CD4-positive, alpha-beta T cell (primary cell): ENCODE measurements around the gene PARP1. TPM values are rescaled to one million over a fixed set of nuclear protein-coding genes. Genes with fewer than 3 reads are reported as not detected.

Source experiments
- ATAC-seq: fragments of 200-7000 bp; cut with Tn5 transposase; one replicate; pipeline ENCODE4 v1.10.0; 2022; ENCODE audit warnings: mild to moderate bottlenecking; ENCODE audit not compliant: poor library complexity
- CTCF ChIA-PET: fragments of 350-600 bp; sonication (Branson Sonifier 250); formaldehyde crosslinking; loops from one replicate; lab custom pipeline; 2021; ENCODE audit warnings: antibody characterized with exemption, inconsistent platforms; lab: Charles Lee
- POLR2A ChIA-PET: fragments of 350-600 bp; sonication (Branson Sonifier 250); formaldehyde crosslinking; loops from one replicate; lab custom pipeline; 2021; ENCODE audit warnings: antibody characterized with exemption, inconsistent platforms; lab: Charles Lee
- DNase-seq, 14 experiments: peaks; one replicate each; pipeline ENCODE4 v3.0.0-alpha.2; 2013 to 2020; ENCODE audit warnings: mixed read lengths in 2 of 14
- H3K27ac ChIP-seq, 2 donors: one replicate each; pipeline versions ENCODE4 v1.5.1 to v1.7.0; 2013; ENCODE audit warnings: low read length in 2 of 2, low read depth in 1 of 2, mild to moderate bottlenecking in 1 of 2
- H3K27me3 ChIP-seq, 2 experiments: 1 replicate in 1 of 2; 2 replicates in 1 of 2; pipeline versions ENCODE4 v1.6.1 to v1.7.0; 2013; ENCODE audit warnings: low read length in 2 of 2, control low read depth in 1 of 2, mild to moderate bottlenecking in 1 of 2, moderate library complexity in 1 of 2; ENCODE audit not compliant: insufficient read depth in 2 of 2, control insufficient read depth in 1 of 2
- H3K36me3 ChIP-seq: one replicate; pipeline ENCODE4 v1.6.1; 2013; ENCODE audit warnings: low read length, control low read depth; ENCODE audit not compliant: insufficient read depth
- H3K4me1 ChIP-seq: one replicate; pipeline ENCODE4 v1.6.1; 2013; ENCODE audit warnings: low read length, control low read depth; ENCODE audit not compliant: insufficient read depth
- H3K4me3 ChIP-seq: one replicate; pipeline ENCODE4 v1.5.1; 2013; ENCODE audit warnings: mild to moderate bottlenecking, low read length, moderate library complexity
- H3K9me3 ChIP-seq, 2 experiments: 1 replicate in 1 of 2; 2 replicates in 1 of 2; pipeline versions ENCODE4 v1.6.1 to v1.7.0; 2013; ENCODE audit warnings: low read length in 2 of 2, mild to moderate bottlenecking in 2 of 2, control low read depth in 1 of 2, moderate library complexity in 1 of 2; ENCODE audit not compliant: control insufficient read depth in 1 of 2, insufficient read depth in 1 of 2
- H3K27ac Mint-ChIP-seq: one replicate; pipeline ENCODE4 v1.8.0; 2020; ENCODE audit warnings: mixed read lengths
- H3K27me3 Mint-ChIP-seq: one replicate; pipeline ENCODE4 v1.8.0; 2021; ENCODE audit warnings: mixed read lengths
- H3K36me3 Mint-ChIP-seq: one replicate; pipeline ENCODE4 v1.8.0; 2021; ENCODE audit warnings: low read depth, mixed read lengths
- H3K4me1 Mint-ChIP-seq: one replicate; pipeline ENCODE4 v1.8.0; 2021; ENCODE audit warnings: low read depth, mixed read lengths
- H3K4me3 Mint-ChIP-seq: one replicate; pipeline ENCODE4 v1.8.0; 2020; ENCODE audit warnings: mild to moderate bottlenecking, mixed read lengths
- H3K9me3 Mint-ChIP-seq: one replicate; pipeline ENCODE4 v1.8.0; 2020; ENCODE audit warnings: mixed read lengths
- intact Hi-C, 2 experiments: fragments of 100-400 bp; cut with DNase I in 1 of 2; cut with micrococcal nuclease in 1 of 2; formaldehyde crosslinking; loops; one replicate each; pipeline versions ENCODE4 v1.15.1 to v1.9.0; 2023 to 2025; cut with DNase I, micrococcal nuclease
- total RNA-seq, 174 experiments: library from RNA in 2 of 174; stranded (reverse) in 2 of 174; gene quantifications; one replicate each; pipeline ENCODE4 v1.2.3 and lab custom pipeline; 2021 to 2026
- TF ChIP-seq, protein P1 (sequence below): fragments of 200-600 bp; IDR thresholded peaks from one replicate; pipeline ENCODE4 v1.8.0; 2022; ENCODE audit warnings: antibody characterized with exemption, mild to moderate bottlenecking

The PARP1 gene
- total RNA-seq, 2 experiments from 2014 or later: 59.3 to 63.6 TPM

GRCh38 chr1:226355016-226355415, 52.9 kb downstream of the PARP1 start:
- Mint-ChIP-seq H3K27ac (no peak overlapping the region), H3K36me3 (peaks cover 40% of the 10 kb centered on the region), H3K4me1 (no peaks in the 10 kb centered on the region), H3K4me3 (no peak overlapping the region), H3K9me3 (no peaks in the 10 kb centered on the region), H3K27me3 (no peaks in the 10 kb centered on the region)
- H3K9me3 ChIP-seq: no peaks in the 10 kb centered on the region
- POLR2A ChIA-PET: no interaction called here
- TF ChIP-seq, protein P1, sequence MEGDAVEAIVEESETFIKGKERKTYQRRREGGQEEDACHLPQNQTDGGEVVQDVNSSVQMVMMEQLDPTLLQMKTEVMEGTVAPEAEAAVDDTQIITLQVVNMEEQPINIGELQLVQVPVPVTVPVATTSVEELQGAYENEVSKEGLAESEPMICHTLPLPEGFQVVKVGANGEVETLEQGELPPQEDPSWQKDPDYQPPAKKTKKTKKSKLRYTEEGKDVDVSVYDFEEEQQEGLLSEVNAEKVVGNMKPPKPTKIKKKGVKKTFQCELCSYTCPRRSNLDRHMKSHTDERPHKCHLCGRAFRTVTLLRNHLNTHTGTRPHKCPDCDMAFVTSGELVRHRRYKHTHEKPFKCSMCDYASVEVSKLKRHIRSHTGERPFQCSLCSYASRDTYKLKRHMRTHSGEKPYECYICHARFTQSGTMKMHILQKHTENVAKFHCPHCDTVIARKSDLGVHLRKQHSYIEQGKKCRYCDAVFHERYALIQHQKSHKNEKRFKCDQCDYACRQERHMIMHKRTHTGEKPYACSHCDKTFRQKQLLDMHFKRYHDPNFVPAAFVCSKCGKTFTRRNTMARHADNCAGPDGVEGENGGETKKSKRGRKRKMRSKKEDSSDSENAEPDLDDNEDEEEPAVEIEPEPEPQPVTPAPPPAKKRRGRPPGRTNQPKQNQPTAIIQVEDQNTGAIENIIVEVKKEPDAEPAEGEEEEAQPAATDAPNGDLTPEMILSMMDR: no peak
- H3K4me3 ChIP-seq: no peak overlapping the region
- H3K27ac ChIP-seq: no peak overlapping the region
- no peaks in the 10 kb centered on the region for H3K4me1 ChIP-seq
- intact Hi-C loops: no loop called here
- no peaks in the 10 kb centered on the region for H3K27me3 ChIP-seq
- ATAC-seq (no peak), DNase-seq (no peak)
- CTCF ChIA-PET: no interaction called here
- H3K36me3 ChIP-seq: peaks cover 35% of the 10 kb centered on the region

GRCh38 chr1:226353698-226354525, 54.0 kb downstream of the PARP1 start:
- no peak overlapping the region for H3K4me3 ChIP-seq
- Mint-ChIP-seq H3K4me3 (no peak overlapping the region), H3K4me1 (no peaks in the 10 kb centered on the region), H3K9me3 (no peaks in the 10 kb centered on the region), H3K27ac (no peak overlapping the region), H3K27me3 (no peaks in the 10 kb centered on the region), H3K36me3 (peaks cover 29% of the 10 kb centered on the region)
- H3K27me3 ChIP-seq: no peaks in the 10 kb centered on the region
- H3K9me3 ChIP-seq: no peaks in the 10 kb centered on the region
- CTCF ChIA-PET: no interaction called here
- H3K27ac ChIP-seq: no peak overlapping the region
- POLR2A ChIA-PET: no interaction called here
- ATAC-seq (no peak), DNase-seq (no peak)
- intact Hi-C loops: no loop called here
- peaks cover 28% of the 10 kb centered on the region for H3K36me3 ChIP-seq
- TF ChIP-seq, protein P1: no peak
- no peaks in the 10 kb centered on the region for H3K4me1 ChIP-seq

DNA sequence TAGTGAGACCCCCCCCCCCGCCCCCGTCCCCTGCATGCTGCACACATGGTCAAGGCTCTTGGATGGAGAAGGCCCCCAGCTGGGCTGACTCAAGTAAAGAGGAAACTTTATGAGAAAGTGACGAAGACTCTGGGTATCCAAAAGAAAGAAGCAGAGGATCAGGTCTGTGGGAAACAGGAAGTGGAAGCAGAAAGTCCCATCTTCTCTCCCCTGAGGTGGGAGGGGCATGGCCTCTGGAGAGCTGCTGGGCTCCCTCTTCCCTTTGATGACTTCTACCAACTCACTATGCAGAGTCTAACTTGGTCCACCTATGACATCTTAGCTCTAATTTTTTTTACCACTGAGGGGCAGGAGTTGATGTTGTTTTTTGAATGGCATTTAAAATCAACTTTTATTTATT, 56.2 kb downstream of the PARP1 start:
- ATAC-seq: no peak

More for the DNA sequence above, 56.2 kb downstream of the PARP1 start:
- intact Hi-C loops: no loop called here
- POLR2A ChIA-PET: no interaction called here
- H3K27ac Mint-ChIP-seq: no peak overlapping the region
- H3K9me3 Mint-ChIP-seq: no peaks in the 10 kb centered on the region
- no peaks in the 10 kb centered on the region for H3K4me1 ChIP-seq
- no peaks in the 10 kb centered on the region for H3K27me3 Mint-ChIP-seq
- H3K27ac ChIP-seq: no peak overlapping the region
- no peak overlapping the region for H3K4me3 ChIP-seq
- peaks cover 7% of the 10 kb centered on the region for H3K36me3 Mint-ChIP-seq
- peaks cover 11% of the 10 kb centered on the region for H3K36me3 ChIP-seq
- DNase-seq: peak in 1 of 14 experiments; percentile 10
- no peak overlapping the region for H3K4me3 Mint-ChIP-seq
- CTCF ChIA-PET: no interaction called here
- H3K4me1 Mint-ChIP-seq: no peaks in the 10 kb centered on the region
- H3K27me3 ChIP-seq: no peaks in the 10 kb centered on the region
- TF ChIP-seq, protein P1: no peak
- H3K9me3 ChIP-seq: no peaks in the 10 kb centered on the region
